Measurements from ENCODE around the gene MMP24OS. TPM values are rescaled to one million over a fixed set of nuclear protein-coding genes. Genes with fewer than 3 reads are reported as not detected.

The MMP24OS gene
- total and polyA plus RNA-seq, 2 of the 4 experiments (the other 2 are of a cell fraction) = 5.9 to 64.9 TPM

GRCh38 chr20:35243986-35244385 lies 33.9 kb downstream of the MMP24OS start:
- no peak overlapping the region for H3K4me2 ChIP-seq (ENCODE audit: low read depth, low read length)
- ChIA-PET CTCF (no interaction called here), POLR2A (ENCODE audit: unreplicated experiment) (no interaction called here)
- no peak overlapping the region for H4K8ac ChIP-seq (ENCODE audit: low read depth in 2 of 2, low read length in 2 of 2)
- dilution Hi-C loops (cut with HindIII; ENCODE audit: low sequenced_read_pairs, unreplicated experiment) = no loop called here
- H2AK9ac ChIP-seq (replicated peaks; ENCODE audit: low read depth, low read length, poor library complexity) = no peak overlapping the region
- no peak overlapping the region for H2AFZ ChIP-seq (replicated peaks; ENCODE audit: low read length, poor library complexity)
- H3K27ac ChIP-seq (ENCODE audit: insufficient read depth, low read length) = no peak overlapping the region
- TF ChIP-seq BHLHE40 (IDR thresholded peaks at IDR 0.05; ENCODE audit: low read depth, low read length) (no peak), MAFK (IDR thresholded peaks at IDR 0.05; ENCODE audit: low read depth, low read length) (no peak), SMC3 (IDR thresholded peaks at IDR 0.05; ENCODE audit: low read depth, low read length) (no peak), NFE2L2 (IDR thresholded peaks at IDR 0.05; ENCODE audit: low read depth, low read length) (no peak), RCOR1 (IDR thresholded peaks at IDR 0.05; ENCODE audit: insufficient replicate concordance, low read length) (no peak), RAD21 (IDR thresholded peaks at IDR 0.05; ENCODE audit: low read length) (no peak)
- TF ChIP-seq, protein P1, sequence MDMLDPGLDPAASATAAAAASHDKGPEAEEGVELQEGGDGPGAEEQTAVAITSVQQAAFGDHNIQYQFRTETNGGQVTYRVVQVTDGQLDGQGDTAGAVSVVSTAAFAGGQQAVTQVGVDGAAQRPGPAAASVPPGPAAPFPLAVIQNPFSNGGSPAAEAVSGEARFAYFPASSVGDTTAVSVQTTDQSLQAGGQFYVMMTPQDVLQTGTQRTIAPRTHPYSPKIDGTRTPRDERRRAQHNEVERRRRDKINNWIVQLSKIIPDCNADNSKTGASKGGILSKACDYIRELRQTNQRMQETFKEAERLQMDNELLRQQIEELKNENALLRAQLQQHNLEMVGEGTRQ (IDR thresholded peaks at IDR 0.05; ENCODE audit: low read depth, low read length) = no peak
- TF ChIP-seq, protein P2, sequence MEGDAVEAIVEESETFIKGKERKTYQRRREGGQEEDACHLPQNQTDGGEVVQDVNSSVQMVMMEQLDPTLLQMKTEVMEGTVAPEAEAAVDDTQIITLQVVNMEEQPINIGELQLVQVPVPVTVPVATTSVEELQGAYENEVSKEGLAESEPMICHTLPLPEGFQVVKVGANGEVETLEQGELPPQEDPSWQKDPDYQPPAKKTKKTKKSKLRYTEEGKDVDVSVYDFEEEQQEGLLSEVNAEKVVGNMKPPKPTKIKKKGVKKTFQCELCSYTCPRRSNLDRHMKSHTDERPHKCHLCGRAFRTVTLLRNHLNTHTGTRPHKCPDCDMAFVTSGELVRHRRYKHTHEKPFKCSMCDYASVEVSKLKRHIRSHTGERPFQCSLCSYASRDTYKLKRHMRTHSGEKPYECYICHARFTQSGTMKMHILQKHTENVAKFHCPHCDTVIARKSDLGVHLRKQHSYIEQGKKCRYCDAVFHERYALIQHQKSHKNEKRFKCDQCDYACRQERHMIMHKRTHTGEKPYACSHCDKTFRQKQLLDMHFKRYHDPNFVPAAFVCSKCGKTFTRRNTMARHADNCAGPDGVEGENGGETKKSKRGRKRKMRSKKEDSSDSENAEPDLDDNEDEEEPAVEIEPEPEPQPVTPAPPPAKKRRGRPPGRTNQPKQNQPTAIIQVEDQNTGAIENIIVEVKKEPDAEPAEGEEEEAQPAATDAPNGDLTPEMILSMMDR (conservative IDR thresholded peaks at IDR 0.05; ENCODE audit: low read depth, low read length) = no peak
- TF ChIP-seq, protein P3, sequence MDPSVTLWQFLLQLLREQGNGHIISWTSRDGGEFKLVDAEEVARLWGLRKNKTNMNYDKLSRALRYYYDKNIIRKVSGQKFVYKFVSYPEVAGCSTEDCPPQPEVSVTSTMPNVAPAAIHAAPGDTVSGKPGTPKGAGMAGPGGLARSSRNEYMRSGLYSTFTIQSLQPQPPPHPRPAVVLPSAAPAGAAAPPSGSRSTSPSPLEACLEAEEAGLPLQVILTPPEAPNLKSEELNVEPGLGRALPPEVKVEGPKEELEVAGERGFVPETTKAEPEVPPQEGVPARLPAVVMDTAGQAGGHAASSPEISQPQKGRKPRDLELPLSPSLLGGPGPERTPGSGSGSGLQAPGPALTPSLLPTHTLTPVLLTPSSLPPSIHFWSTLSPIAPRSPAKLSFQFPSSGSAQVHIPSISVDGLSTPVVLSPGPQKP (IDR thresholded peaks at IDR 0.05; ENCODE audit: borderline replicate concordance, low read depth, low read length) = no peak
- intact Hi-C loops (cut with micrococcal nuclease) = no loop called here
- no peaks in the 10 kb centered on the region for H3K79me1 ChIP-seq (ENCODE audit: low read depth in 1 of 2, low read length in 2 of 2)
- no peaks in the 10 kb centered on the region for H3K9me3 ChIP-seq (ENCODE audit: control insufficient read depth, insufficient read depth, low read length)
- in situ Hi-C loops (cut with MboI; ENCODE audit: low sequenced_read_pairs) = no loop called here
- H3K9ac ChIP-seq (ENCODE audit: low read depth, low read length) = no peak overlapping the region
- no peaks in the 10 kb centered on the region for H3K36me3 ChIP-seq (ENCODE audit: control insufficient read depth, insufficient read depth, low read length)
- H2BK120ac ChIP-seq (ENCODE audit: low read depth, low read length) = no peak overlapping the region
- no peak overlapping the region for H2BK15ac ChIP-seq (ENCODE audit: low read depth, low read length)
- no peak overlapping the region for H4K5ac ChIP-seq (ENCODE audit: low read depth, low read length)
- H4K20me1 ChIP-seq (ENCODE audit: insufficient read depth, low read length) = no peaks in the 10 kb centered on the region
- no peak overlapping the region for H2BK20ac ChIP-seq (ENCODE audit: low read depth, low read length)
- no peak overlapping the region for H3K56ac ChIP-seq (ENCODE audit: extremely low read depth, insufficient read depth, low read length)
- no peak overlapping the region for H3K23ac ChIP-seq (ENCODE audit: low read depth, low read length)
- ATAC-seq (ENCODE audit: low read depth) (no peak), DNase-seq (no peak)
- H3K18ac ChIP-seq (ENCODE audit: low read depth, low read length) = no peak overlapping the region
- no peak overlapping the region for H2BK5ac ChIP-seq (ENCODE audit: low read depth, low read length, poor library complexity, severe bottlenecking)
- H3K9me1 ChIP-seq (ENCODE audit: insufficient read depth, low read length) = peaks cover 5% of the 10 kb centered on the region; the same call in 1 of the 2 replicates
- no CpG with 5 or more reads among the region's 2 CpGs for WGBS, 2 experiments (ENCODE audit: extremely low coverage in 2 of 2, insufficient read length in 1 of 2)
- H4K91ac ChIP-seq (ENCODE audit: insufficient read depth, low read depth, low read length) = no peak overlapping the region
- no TSS peak for BruUV-seq (replicated peaks)
- no peak overlapping the region for H3K14ac ChIP-seq (replicated peaks; ENCODE audit: low read depth, low read length)
- H3K27me3 ChIP-seq (ENCODE audit: control insufficient read depth, insufficient read depth, low read length) = peaks cover 2% of the 10 kb centered on the region; the same call in 1 of the 2 replicates
- peaks cover 2% of the 10 kb centered on the region; the same call in 1 of the 2 replicates for H3K4me1 ChIP-seq (ENCODE audit: control insufficient read depth, insufficient read depth, low read length)
- H3K4ac ChIP-seq (ENCODE audit: low read depth, low read length) = no peak overlapping the region
- H3K4me3 ChIP-seq (ENCODE audit: insufficient read depth, low read depth, low read length) = no peak overlapping the region
- no peak overlapping the region for H2AK5ac ChIP-seq (ENCODE audit: low read depth, low read length)
